Fibroblast of lung (primary cell): ENCODE results near the gene SPOCK1. TPM values are rescaled to one million over a fixed set of nuclear protein-coding genes. Genes with fewer than 3 reads are reported as not detected.

Experiments used
- DNase-seq, 2 donors: peaks; one replicate each; pipeline versions ENCODE4 v3.0.0 to v3.0.0-alpha.2; 2010; ENCODE audit warnings: low read depth in 2 of 2
- H2AFZ ChIP-seq: 2 replicates; pipeline ENCODE4 v1.5.1; 2012; ENCODE audit warnings: low read length, control low read depth, inconsistent platforms
- H3K27ac ChIP-seq: 2 replicates; pipeline ENCODE4 v1.5.1; 2011; ENCODE audit warnings: low read length, control low read depth; ENCODE audit not compliant: insufficient read depth
- H3K27me3 ChIP-seq: 2 replicates; pipeline ENCODE4 v1.5.1; 2011; ENCODE audit warnings: mild to moderate bottlenecking, low read length; ENCODE audit not compliant: control insufficient read depth, insufficient read depth
- H3K36me3 ChIP-seq: 2 replicates; pipeline ENCODE4 v1.5.1; 2011; ENCODE audit warnings: low read length; ENCODE audit not compliant: control insufficient read depth, insufficient read depth
- H3K4me1 ChIP-seq: 2 replicates; pipeline ENCODE4 v1.5.1; 2011; ENCODE audit warnings: low read length; ENCODE audit not compliant: control insufficient read depth, insufficient read depth; ENCODE audit errors: extremely low read depth
- H3K4me2 ChIP-seq: 2 replicates; pipeline ENCODE4 v1.5.1; 2011; ENCODE audit warnings: low read length, control low read depth; ENCODE audit not compliant: insufficient read depth; ENCODE audit errors: extremely low read depth
- H3K4me3 ChIP-seq, 4 experiments: fragments of 200-600 bp in 1 of 4; sonication (generic) in 1 of 4; replicated peaks in 1 of 4; 2 replicates each; pipeline ENCODE4 v1.5.1; 2011 to 2016; ENCODE audit warnings: low read length in 4 of 4, low read depth in 3 of 4, mild to moderate bottlenecking in 3 of 4, control low read depth in 2 of 4, inconsistent platforms in 1 of 4, mixed read lengths in 1 of 4; ENCODE audit not compliant: insufficient read depth in 1 of 4; ENCODE audit errors: control extremely low read depth in 1 of 4
- H3K79me2 ChIP-seq: 2 replicates; pipeline ENCODE4 v1.5.1; 2012; ENCODE audit warnings: mild to moderate bottlenecking, low read length, inconsistent platforms; ENCODE audit not compliant: control insufficient read depth, insufficient read depth
- H3K9ac ChIP-seq: 2 replicates; pipeline ENCODE4 v1.5.1; 2011; ENCODE audit warnings: mild to moderate bottlenecking, low read length, control low read depth; ENCODE audit not compliant: insufficient read depth
- H3K9me3 ChIP-seq: 2 replicates; pipeline ENCODE4 v1.5.1; 2012; ENCODE audit warnings: low read depth, low read length; ENCODE audit not compliant: control insufficient read depth, insufficient read depth
- H4K20me1 ChIP-seq: 2 replicates; pipeline ENCODE4 v1.5.1; 2011; ENCODE audit warnings: low read length; ENCODE audit not compliant: control insufficient read depth, insufficient read depth; ENCODE audit errors: extremely low read depth
- CTCF ChIP-seq, 2 donors: IDR thresholded peaks in 1 of 2; conservative IDR thresholded peaks in 1 of 2; 1 replicate in 1 of 2; 2 replicates in 1 of 2; pipeline ENCODE4 v1.5.1; 2011 to 2012; ENCODE audit warnings: low read length in 2 of 2, control low read depth in 1 of 2, inconsistent platforms in 1 of 2, low read depth in 1 of 2, mild to moderate bottlenecking in 1 of 2
- EZH2 ChIP-seq: IDR thresholded peaks from 2 replicates; pipeline ENCODE4 v1.5.1; 2012; ENCODE audit warnings: low read length, control low read depth, mild to moderate bottlenecking; ENCODE audit errors: missing control alignments
- polyA plus RNA-seq, 2 donors: library from polyadenylated mRNA; depleted of rRNA in 1 of 2; stranded (reverse) in 1 of 2; unstranded in 1 of 2; fragments of >200 nt; gene quantifications; 2 replicates each; pipeline ENCODE4 v1.2.1, GENCODE V29; 2011 to 2012; ENCODE audit warnings: missing spikeins in 1 of 2
- total RNA-seq: library from RNA; depleted of rRNA; stranded (reverse); fragments of >200 nt; gene quantifications from 2 replicates; pipeline ENCODE4 v1.2.1, GENCODE V29; 2014

The SPOCK1 gene
- total and polyA plus RNA-seq, 2 donors (not counting 1 experiment from before 2014, with no cell fraction given), result 11.1 to 34.9 TPM

- Histone ChIP-seq H3K36me3 (no peaks in the 10 kb centered on the region), H3K4me1 (no peaks in the 10 kb centered on the region), H3K9ac (no peak overlapping the region), H3K9me3 (no peaks in the 10 kb centered on the region), H3K79me2 (no peaks in the 10 kb centered on the region), H3K4me3 (no peak overlapping the region), H4K20me1 (no peaks in the 10 kb centered on the region), H3K4me2 (no peak overlapping the region), H3K27me3 (no peaks in the 10 kb centered on the region), H2AFZ (no peak overlapping the region), H3K27ac (no peak overlapping the region)
- TF ChIP-seq EZH2 (no peak), CTCF (conservative IDR thresholded peaks at IDR 0.05 in 1 of 2, IDR thresholded peaks at IDR 0.05 in 1 of 2; ENCODE audit: low read depth in 1 of 2, low read length in 2 of 2) (no peak)
- no peak for DNase-seq
Measured at GRCh38 chr5:137409736-137410135, 89.4 kb downstream of the SPOCK1 start.

GRCh38 chr5:137407090-137407489, 92.0 kb downstream of the SPOCK1 start:
- Histone ChIP-seq H3K27ac (no peak overlapping the region), H4K20me1 (no peaks in the 10 kb centered on the region), H2AFZ (no peak overlapping the region), H3K36me3 (no peaks in the 10 kb centered on the region), H3K4me1 (no peaks in the 10 kb centered on the region), H3K9ac (no peak overlapping the region), H3K4me2 (no peak overlapping the region), H3K4me3 (no peak overlapping the region), H3K9me3 (no peaks in the 10 kb centered on the region), H3K27me3 (no peaks in the 10 kb centered on the region), H3K79me2 (no peaks in the 10 kb centered on the region)
- DNase-seq, result no peak
- TF ChIP-seq EZH2, result no peak
- no peak for TF ChIP-seq CTCF (conservative IDR thresholded peaks at IDR 0.05 in 1 of 2, IDR thresholded peaks at IDR 0.05 in 1 of 2; ENCODE audit: low read depth in 1 of 2, low read length in 2 of 2)

GRCh38 chr5:137405393-137405792, 93.7 kb downstream of the SPOCK1 start:
- Histone ChIP-seq H3K4me3 (no peak overlapping the region), H3K27ac (no peak overlapping the region), H3K9ac (no peak overlapping the region), H3K4me2 (no peak overlapping the region), H3K9me3 (no peaks in the 10 kb centered on the region), H3K79me2 (no peaks in the 10 kb centered on the region), H3K4me1 (no peaks in the 10 kb centered on the region), H3K27me3 (no peaks in the 10 kb centered on the region), H4K20me1 (no peaks in the 10 kb centered on the region), H3K36me3 (no peaks in the 10 kb centered on the region), H2AFZ (no peak overlapping the region)
- DNase-seq, result no peak
- TF ChIP-seq EZH2 (no peak), CTCF (conservative IDR thresholded peaks at IDR 0.05 in 1 of 2, IDR thresholded peaks at IDR 0.05 in 1 of 2; ENCODE audit: low read depth in 1 of 2, low read length in 2 of 2) (no peak)
